LoVo (cell line): ENCODE results near the gene TUBG1.

Experiments used
- DNase-seq: peaks from one replicate; pipeline ENCODE4 v3.0.0-alpha.2; 2016; ENCODE audit warnings: low spot score

Gene TUBG1

DNA sequence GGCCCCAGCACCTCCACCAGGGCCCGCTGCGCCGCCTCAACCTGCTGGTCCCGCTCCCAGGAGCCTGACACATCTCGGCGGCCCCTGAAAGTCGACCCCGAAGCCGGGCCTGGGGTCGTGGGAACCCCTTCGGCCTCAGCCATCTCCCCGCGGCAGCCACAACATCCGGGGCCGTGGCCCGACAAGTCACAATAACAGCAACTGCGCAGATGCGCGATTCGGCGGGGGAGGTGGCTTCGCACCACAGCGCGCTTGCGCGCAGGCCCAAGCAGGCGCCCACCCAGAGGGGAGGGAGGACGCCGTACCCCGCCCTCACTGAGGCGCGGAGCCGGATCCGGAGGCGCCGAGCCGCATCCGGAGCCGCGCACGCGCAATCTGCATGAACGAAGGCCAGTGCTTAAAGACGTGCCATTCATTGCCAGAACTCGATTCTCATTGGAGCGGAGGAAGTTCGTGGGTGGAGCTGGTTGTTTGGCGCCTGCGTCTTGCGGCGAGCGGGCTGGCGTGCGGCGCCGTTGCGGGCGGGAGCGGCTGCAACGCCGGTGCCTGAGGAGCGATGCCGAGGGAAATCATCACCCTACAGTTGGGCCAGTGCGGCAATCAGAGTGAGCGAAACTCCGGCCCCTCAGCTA lies at the start of gene TUBG1, which contains the start of gene RETREG3:
TUBG1 (plus strand) TSS at position 502 of the 632 bp plus-strand sequence; CDS start at position 557, 55 bp downstream.
RETREG3 (minus strand) TSS at position 193 of the 632 bp plus-strand sequence; CDS start at position 143, 50 bp downstream.
- DNase-seq = peak; percentile 99

DNA sequence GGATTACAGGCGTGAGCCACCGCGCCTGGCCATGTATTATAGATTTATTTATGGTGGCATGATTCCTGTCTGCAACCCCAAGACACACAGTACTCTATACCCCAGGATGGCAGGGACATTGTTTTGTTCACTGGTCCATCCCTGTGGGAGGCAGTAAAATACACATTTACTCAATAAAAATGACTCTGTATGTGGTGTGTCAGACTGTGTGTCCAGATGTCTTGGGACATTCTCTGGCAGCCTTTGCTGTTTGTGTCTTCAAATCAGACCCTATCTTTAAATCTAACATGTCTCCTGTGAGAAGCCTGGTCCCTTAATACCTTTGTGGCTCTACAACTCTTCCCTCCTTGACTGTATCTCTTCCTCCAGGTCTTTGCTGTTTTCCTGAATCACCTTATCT lies 49.2 kb upstream of the TUBG1 start:
- DNase-seq = no peak

DNA sequence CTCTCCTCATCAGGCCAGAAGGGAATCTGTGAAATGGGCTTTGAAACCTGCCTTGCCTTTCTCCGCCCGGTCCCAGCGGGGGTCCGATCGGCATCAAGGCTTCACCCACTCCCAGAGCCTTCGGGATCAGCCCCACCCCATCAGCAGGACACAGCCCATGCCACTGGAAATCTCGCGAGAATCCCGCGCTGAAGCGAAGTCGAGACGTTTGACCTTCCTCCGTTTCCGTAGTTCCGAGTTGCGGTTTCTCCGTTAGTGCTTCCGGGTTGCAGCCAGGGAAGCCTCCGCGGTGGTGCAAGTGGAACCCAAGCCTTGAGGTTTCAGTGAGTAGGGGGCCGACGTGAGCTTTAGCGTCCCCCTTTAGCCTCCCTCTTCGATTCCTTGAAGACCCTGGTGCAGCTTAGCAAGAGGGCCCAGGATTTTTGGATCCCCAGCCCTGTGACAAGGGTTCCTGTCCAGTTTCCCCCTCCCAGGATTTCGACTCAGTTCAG lies 47.5 kb upstream of the TUBG1 start, which contains the start of gene COASY:
COASY (plus strand) TSS at position 252 of the 491 bp plus-strand sequence. CDS start 475 bp downstream, outside the sequence.
- DNase-seq = peak; percentile 97

DNA sequence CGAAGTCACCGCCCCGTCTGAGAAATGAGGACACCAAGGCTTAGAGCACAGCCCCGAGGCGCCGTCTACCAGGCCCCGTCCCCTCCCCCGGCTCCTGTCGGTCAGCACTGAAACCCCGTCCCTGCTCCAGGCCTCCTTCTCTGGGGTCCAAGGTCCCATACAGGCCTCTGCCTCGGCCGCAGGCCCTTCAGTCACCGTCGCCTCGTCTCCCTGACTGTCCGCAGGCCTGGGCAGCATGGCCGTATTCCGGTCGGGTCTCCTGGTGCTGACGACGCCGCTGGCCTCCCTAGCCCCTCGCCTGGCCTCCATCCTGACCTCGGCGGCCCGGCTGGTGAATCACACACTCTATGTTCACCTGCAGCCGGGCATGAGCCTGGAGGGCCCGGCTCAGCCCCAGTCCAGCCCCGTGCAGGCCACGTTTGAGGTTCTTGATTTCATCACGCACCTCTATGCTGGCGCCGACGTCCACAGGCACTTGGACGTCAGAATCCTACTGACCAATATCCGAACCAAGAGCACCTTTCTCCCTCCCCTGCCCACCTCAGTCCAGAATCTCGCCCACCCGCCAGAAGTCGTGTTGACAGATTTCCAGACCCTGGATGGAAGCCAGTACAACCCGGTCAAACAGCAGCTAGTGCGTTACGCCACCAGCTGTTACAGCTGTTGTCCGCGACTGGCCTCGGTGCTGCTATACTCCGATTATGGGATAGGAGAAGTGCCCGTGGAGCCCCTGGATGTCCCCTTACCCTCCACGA lies 46.9 kb upstream of the TUBG1 start:
- DNase-seq = peak; percentile 19

DNA sequence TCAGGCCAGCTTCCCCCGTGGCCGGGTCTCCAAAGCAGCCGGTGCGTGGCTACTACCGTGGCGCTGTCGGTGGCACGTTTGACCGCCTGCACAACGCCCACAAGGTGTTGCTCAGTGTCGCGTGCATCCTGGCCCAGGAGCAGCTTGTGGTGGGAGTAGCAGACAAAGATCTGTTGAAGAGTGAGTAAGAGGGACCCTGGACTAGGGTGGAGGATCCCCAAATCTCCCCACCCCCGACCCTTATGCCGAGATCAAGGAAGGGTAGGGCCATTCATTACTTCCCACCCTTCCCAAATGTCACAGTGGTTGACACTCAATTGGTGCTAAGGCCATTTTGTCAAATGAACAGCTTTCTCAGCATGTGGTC lies 46.4 kb upstream of the TUBG1 start:
- no peak for DNase-seq

DNA sequence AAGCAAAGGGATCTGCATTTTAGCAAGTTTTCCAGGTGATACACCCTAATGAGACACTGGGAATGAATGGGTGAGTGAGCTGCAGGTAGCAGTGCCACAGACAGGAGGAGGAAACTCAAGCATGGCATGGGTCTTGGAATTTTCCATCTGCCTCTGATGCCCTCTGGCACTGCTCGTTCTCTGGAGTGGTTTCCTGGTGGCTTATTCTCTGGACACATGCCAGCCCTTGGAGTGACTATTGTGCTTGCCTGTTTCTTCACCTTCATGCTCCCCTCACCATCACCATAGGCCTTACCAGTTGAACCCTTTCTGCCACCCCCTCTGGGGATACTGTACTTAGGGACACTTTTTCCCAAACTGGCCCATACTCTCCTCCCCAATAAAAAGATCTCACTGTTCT lies 45.9 kb upstream of the TUBG1 start:
- peak; percentile 70 for DNase-seq

DNA sequence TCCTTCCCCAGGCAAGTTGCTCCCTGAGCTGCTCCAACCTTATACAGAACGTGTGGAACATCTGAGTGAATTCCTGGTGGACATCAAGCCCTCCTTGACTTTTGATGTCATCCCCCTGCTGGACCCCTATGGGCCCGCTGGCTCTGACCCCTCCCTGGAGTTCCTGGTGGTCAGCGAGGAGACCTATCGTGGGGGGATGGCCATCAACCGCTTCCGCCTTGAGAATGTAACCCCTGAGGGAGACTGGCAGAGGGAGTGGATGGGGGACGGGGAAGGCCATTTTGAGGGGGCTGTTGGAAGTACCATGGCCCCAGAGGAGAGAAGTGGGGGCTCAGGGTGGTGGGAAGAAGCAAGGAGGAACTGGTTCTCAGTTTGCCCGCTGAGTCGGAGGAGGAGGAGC lies 45.5 kb upstream of the TUBG1 start:
- no peak for DNase-seq

DNA sequence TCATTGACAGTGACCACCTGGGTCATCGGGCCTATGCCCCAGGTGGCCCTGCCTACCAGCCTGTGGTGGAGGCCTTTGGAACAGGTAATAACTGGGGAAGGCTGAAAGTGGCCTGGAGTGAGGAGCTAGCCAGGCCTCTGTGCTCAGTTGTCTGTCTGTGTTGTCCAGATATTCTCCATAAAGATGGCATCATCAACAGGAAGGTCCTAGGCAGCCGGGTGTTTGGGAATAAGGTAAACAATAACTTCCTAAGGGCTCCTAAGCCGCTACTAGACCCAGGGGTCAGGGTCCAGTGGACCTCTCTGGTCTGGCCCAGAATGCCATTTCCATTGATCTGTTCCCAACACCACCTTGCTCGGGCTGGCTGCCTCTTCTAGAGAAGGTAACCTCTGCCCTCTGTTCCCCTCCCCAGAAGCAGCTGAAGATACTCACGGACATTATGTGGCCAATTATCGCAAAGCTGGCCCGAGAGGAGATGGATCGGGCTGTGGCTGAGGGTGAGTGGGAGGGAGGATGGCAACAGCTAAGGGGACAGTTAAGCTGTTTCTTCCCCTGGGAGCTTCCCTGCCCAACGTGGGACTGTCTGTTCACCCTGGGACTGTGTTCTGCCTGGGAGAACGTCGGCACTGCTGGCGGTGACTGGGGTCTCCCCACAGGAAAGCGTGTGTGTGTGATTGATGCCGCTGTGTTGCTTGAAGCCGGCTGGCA lies 44.5 kb upstream of the TUBG1 start:
- no peak for DNase-seq

DNA sequence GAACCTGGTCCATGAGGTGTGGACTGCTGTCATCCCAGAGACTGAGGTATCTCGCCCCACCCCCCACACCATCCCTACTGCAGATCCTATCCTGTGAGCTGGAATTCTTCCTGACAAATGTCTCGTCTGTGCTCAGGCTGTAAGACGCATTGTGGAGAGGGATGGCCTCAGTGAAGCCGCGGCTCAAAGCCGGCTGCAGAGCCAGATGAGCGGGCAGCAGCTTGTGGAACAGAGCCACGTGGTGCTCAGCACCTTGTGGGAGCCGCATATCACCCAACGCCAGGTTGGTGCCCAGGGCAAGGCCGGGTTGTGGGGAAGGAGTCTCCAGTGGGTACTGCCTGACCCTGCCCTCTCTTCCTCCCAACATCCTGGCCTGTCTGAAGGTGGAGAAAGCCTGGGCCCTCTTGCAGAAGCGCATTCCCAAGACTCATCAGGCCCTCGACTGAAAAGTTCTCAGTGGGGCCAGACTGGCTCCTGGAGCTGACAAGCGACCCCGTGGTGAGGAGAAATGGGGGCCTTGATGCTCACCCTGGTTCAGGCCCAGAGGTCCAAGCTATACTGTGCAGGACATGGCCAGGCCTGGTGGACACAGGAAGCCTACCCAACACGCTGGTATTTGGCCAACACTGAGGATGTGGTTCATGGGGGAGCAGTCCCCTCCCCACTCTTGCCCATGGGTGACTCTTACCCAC lies 43.8 kb upstream of the TUBG1 start:
- DNase-seq = no peak

DNA sequence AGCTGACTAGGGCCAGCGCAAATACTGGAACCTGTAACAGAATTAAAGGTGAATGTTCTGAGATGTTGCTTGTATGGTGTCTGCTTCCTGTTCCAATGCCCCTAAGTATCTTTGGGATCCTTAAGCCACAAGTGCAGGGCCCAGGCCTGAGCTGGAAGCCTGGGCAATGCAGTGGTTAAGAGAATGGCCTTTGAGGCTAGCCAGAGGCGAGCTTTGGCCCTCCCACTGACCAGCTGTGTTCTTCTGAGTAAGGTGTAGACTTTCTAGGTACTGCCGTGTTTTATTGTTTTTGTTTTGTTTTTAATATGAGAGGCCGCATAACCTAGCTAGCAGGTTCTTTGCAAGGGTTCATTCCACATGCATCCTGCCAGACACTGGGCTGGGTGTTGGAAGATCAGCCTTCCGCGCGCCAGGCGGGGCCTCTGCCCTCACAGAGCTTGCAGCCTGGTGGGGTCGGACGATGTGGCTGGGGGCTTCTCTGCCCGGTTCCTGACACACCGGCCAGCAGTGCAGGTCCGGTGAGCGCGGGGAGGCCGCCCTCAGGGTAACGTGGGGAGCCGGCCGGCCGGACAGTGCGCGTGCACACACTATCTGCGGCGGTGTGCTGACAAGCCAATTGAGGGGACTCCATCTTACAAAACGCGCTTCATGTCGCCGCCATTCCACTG lies 43.1 kb upstream of the TUBG1 start:
- no peak for DNase-seq

DNA sequence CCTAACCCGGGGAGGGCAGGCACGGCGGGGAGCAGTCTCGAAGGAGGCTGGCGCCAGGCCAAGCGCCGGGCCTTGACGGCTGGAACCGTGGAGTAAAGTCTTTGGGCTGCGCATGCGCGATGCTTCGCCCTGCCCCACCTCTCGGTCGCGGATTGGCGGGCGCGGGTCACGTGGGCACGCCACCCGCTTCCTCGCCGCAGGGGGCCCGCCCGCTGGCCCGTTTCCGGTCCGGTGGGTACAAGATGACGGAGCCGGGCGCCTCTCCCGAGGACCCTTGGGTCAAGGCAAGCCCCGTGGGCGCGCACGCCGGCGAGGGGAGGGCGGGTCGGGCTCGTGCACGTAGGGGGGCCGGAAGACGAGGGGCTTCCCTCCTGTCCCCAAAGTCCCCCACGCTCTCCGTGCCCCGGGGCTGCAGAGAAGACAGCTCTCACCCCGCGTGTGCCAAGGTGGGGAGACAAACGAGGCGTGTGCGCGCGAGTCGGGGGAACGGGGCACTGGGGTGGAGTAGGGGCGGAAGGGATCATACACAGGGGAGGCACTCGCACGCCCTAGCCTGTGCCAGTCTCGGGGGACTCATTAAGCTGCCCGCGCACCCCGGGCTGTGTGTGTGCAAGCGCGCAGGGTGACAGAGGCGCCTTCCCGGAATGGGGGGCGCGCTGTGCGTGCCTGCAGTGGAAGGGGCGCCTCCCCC lies 42.5 kb upstream of the TUBG1 start, which contains the start of gene MLX:
MLX (plus strand) TSS at position 218 of the 691 bp plus-strand sequence; CDS start at position 243, 25 bp downstream.
- DNase-seq = peak; percentile 97

DNA sequence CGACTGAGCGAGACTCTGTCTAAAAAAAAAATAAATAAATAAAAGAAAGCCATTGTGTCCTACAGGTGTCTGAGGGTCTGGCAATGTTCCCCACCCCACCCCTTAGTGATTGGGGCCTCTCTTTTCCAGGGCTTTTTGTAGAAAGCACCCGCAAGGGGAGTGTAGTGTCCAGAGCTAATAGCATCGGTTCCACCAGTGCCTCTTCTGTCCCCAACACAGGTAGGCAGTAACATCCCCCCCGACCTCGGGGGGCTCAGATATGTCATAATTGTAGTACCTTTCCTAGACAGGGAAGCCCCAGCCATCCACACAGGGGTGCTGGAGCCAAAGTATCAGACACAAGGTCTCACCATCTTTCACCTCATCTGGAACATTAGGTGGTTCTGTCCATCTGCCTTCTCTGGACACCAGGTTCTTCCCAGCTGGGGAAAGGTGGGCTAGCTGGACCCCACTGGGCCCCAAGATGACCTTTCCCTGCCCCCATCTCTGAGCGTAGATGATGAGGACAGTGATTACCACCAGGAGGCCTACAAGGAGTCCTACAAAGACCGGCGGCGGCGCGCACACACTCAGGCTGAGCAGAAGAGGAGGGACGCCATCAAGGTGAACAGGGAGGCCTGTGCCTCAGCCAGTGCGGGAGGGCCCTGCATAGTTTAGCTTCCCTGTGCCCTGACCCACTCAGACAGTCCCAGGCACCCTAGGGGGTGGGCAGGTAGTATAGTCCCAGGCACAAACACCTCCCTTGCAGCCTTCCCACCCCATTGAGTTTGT lies 41.0 kb upstream of the TUBG1 start:
- no peak for DNase-seq

DNA sequence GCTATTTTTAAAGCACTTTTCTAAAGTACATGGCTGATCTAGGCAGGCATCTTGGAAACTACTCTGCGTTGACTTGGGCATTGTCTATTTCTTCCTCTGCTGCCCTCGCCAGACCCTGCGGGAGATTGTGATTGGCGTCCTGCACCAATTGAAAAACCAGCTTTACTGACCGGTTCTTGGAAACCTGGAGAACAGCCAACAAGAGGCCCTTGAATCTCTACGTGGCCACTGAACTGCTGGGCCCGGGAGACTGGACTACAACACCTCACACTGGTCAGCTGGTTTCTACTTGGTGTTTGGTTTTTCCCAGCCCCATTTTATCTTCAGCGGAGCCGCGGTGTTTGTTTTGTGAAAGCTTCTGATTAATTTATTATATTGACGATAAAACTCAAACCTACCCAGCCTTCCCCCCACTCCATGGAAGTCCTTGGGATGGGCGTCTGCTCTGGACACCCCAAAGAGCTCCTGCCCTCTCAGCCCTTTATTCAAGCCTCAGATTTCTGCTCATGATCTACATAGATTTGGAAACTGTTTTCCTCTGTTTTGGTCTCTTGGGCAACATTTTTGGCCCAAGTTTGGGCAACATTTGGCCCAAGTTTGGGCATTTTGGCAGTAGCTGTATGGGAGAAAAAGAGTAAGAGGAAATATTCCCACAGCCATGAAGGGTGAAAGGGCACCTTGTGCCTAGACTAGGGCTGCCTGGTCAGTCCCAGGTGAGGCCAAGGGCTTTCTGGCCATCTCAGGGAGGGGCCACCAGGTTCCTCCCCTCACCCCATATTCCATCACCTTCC lies 37.9 kb upstream of the TUBG1 start:
- DNase-seq = no peak

DNA sequence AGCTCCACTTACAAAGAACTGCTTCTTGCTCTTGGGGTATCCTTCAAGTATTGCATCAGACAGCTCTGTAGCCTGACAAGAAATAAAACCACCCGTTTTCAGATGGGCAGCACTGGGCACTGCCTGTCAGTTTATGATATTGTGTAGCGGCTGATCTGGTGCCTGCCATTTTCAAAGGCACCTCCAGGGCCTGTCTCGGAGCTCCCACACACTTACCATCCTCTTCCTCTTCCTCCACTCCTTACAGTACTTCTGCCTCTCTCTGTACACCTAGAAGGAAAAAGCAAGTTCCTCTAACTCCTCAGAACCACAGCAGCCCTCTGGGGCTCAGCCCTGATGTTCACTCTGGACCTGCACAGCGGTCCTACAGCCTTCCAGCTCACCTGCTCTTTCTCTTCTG lies 36.4 kb upstream of the TUBG1 start:
- DNase-seq = no peak

DNA sequence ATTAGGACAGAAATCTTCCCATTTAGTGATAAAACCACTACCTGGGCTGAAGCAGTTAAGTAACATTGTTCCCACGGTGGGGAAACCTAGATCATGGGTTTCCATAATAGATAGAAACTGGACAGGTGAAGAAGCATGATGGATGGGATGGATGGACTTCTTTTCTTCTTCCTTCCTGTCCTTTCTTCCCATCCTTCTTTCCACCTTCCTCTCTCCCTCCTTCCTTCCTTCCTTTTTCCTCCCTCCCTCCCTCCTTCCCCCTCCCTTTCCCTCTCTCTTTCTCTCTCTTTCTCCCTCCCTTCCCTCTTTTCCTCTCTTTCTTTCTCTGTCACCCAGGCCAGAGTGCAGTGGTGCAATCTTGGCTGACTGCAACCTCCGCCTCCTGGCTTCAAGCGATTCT lies 35.0 kb upstream of the TUBG1 start:
- DNase-seq = no peak

DNA sequence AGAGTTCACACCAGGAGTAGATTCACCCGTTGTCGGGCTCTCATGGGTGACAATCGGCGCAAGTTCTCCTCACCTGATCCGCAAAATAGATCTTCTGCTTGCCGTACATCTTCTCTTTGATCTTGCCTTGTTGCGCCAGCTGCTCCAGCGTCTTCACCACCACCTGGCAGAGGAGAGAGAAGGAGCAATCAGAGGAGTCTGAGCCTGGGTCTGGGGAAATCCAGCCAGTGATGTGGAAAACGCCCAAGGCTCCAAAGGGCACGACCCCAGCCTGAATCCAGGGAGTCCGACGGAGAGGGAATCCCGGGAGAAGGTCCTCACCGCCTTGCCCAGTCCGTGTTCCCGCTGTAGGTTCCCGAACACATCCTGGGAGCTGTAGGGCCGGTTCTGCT lies 32.3 kb upstream of the TUBG1 start:
- DNase-seq = no peak

DNA sequence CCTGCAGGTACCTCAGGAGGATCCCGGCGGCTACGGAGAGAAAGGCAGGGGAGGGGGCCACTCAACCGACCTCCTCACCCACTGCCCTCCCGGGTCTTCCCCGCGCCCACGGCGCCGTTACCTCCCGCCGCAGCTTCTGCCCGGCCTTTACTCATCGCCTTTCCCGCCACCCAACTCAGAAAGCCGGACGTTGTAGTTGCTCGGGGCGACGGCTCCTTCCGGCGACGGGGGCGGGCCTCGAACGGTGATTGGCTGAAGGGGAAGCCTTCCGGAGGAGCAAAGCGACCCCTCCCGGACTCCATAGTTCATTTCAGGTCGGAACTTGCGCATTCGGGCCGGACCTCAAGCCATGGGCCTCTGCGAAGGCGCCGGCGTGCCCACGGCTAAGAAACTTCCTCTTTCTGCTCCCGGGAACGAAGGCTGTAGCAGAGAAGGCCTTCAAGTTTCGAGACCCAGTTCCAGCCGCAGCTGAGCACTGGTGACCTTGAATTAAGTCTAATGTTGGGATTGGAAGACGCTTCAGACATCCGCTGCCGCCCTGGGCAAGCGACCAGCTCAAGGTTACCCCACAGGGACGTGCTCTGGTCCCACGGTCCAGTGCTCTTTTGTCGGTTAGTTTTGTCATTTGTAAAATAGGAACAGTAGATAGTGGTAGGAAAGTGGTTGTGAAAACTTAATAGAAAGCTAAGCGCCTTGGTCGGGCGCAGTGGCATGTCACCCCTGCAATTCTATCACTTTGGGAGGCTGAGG lies 31.8 kb upstream of the TUBG1 start, which contains the start of gene PSMC3IP:
PSMC3IP (minus strand) TSS at position 198 of the 750 bp plus-strand sequence; CDS start at position 155, 43 bp downstream.
- DNase-seq = peak; percentile 96

DNA sequence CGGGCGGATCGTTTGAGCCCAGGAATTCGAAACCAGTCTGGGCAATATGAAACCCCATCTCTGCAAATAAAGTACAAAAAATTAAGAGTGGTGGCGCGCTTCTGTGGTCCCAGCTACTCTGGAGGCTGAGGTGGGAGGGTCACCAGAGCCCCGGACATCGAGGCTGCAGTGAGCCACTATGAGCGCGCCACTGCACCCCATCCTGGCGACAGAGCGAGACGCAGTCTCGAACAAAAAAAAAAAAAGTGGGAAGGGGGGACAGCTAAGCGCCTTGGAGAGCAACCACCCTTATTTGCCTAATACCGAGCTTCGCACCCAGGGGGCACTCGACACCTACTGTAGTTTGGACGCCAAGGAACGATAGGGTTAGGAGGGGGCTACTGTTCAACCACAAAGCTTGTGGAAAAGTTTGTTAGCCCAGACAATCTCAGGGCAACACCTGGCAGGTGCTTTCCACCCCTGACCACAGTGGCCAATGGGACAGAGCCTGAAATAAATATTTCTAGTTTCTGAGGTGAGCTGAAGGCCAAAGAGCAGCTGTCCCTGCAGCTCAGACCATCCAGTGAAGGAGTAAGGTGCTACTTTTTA lies 31.1 kb upstream of the TUBG1 start:
- DNase-seq = peak; percentile 77
